GM18861 (cell line): Measurements from ENCODE around the gene ZBTB39.
"Not testable (repeated sequence)": the region's sequence is repeated elsewhere in the genome, so short reads cannot be mapped to it uniquely, and the experiment has no call there.

Experiments used
- ATAC-seq: cut with Tn5 transposase; IDR thresholded peaks from one replicate; pipeline ENCODE4 v1.9.1; 2021; ENCODE audit not compliant: unreplicated experiment

Gene ZBTB39

GRCh38 chr12:56982578-56983236 lies 23.6 kb downstream of the ZBTB39 start:
- ATAC-seq, result not testable (repeated sequence)

- no peak for ATAC-seq
These were observed 25.3 kb downstream of the ZBTB39 start for GRCh38 chr12:56980941-56981530.

- ATAC-seq, result no peak
These were observed 26.1 kb downstream of the ZBTB39 start for GRCh38 chr12:56980268-56980667.

- ATAC-seq, result no peak
These were observed 26.7 kb downstream of the ZBTB39 start for GRCh38 chr12:56979628-56980027.

GRCh38 chr12:56978397-56979138 lies 27.8 kb downstream of the ZBTB39 start:
- ATAC-seq, result no peak

GRCh38 chr12:56977361-56977760 lies 29.0 kb downstream of the ZBTB39 start:
- ATAC-seq, result not testable (repeated sequence)

GRCh38 chr12:56974224-56974623 lies 32.1 kb downstream of the ZBTB39 start:
- ATAC-seq, result not testable (repeated sequence)

- ATAC-seq, result not testable (repeated sequence)
These were observed 37.4 kb downstream of the ZBTB39 start for GRCh38 chr12:56968910-56969309.

- not testable (repeated sequence) for ATAC-seq
These were observed 40.2 kb downstream of the ZBTB39 start for GRCh38 chr12:56965997-56966642.

- ATAC-seq, result not testable (repeated sequence)
These were observed 41.2 kb downstream of the ZBTB39 start for GRCh38 chr12:56965124-56965523.

- ATAC-seq, result not testable (repeated sequence)
These were observed 42.8 kb downstream of the ZBTB39 start for GRCh38 chr12:56963557-56963956.

GRCh38 chr12:56962247-56962646 lies 44.1 kb downstream of the ZBTB39 start:
- not testable (repeated sequence) for ATAC-seq

- no peak for ATAC-seq
These were observed 47.9 kb downstream of the ZBTB39 start for GRCh38 chr12:56958422-56958821.

- no peak for ATAC-seq
These were observed 48.9 kb downstream of the ZBTB39 start, which contains the start of gene RDH16 for GRCh38 chr12:56957229-56958052. Gene RDH16 (minus strand): TSS chr12:56957608. CDS start chr12:56957462, 146 bp downstream.

GRCh38 chr12:56955631-56956256 lies 50.6 kb downstream of the ZBTB39 start:
- no peak for ATAC-seq

GRCh38 chr12:56954958-56955355 lies 51.4 kb downstream of the ZBTB39 start:
- ATAC-seq, result no peak

- no peak for ATAC-seq
These were observed 52.0 kb downstream of the ZBTB39 start for GRCh38 chr12:56954057-56954957.

GRCh38 chr12:56953314-56953713 lies 53.0 kb downstream of the ZBTB39 start:
- ATAC-seq, result no peak
